Neuronal stem cell (in vitro differentiated cells): Measurements from ENCODE around the gene TRIB2.

Experiments
- DNase-seq: peaks from one replicate; pipeline ENCODE4 v3.0.0-alpha.2; 2013; ENCODE audit warnings: low spot score
- H2AFZ ChIP-seq: one replicate; pipeline ENCODE4 v1.6.1; 2013; ENCODE audit warnings: mild to moderate bottlenecking, low read length, inconsistent platforms
- H2AK5ac ChIP-seq: 2 replicates; pipeline ENCODE4 v1.6.1; 2013; ENCODE audit warnings: low read depth, mild to moderate bottlenecking, inconsistent platforms, low read length, moderate library complexity, mixed read lengths
- H2BK120ac ChIP-seq: 2 replicates; pipeline ENCODE4 v1.6.1; 2013; ENCODE audit warnings: low read depth, mild to moderate bottlenecking, inconsistent platforms, low read length, moderate library complexity, mixed read lengths
- H2BK12ac ChIP-seq: one replicate; pipeline ENCODE4 v1.6.1; 2013; ENCODE audit warnings: low read length, inconsistent platforms
- H2BK15ac ChIP-seq: 2 replicates; pipeline ENCODE4 v1.6.1; 2013; ENCODE audit warnings: mild to moderate bottlenecking, low read length, inconsistent platforms, mixed read lengths
- H2BK5ac ChIP-seq: one replicate; pipeline ENCODE4 v1.6.1; 2013; ENCODE audit warnings: inconsistent platforms, mild to moderate bottlenecking, low read length, moderate library complexity
- H3K14ac ChIP-seq: one replicate; pipeline ENCODE4 v1.6.1; 2013; ENCODE audit warnings: low read length, inconsistent platforms
- H3K18ac ChIP-seq: 2 replicates; pipeline ENCODE4 v1.6.1; 2013; ENCODE audit warnings: low read length, inconsistent platforms
- H3K23ac ChIP-seq: 2 replicates; pipeline ENCODE4 v1.6.1; 2013; ENCODE audit warnings: low read depth, mild to moderate bottlenecking, mixed read lengths, low read length, inconsistent platforms; ENCODE audit not compliant: poor library complexity
- H3K27ac ChIP-seq: replicated peaks from 3 replicates; pipeline ENCODE4 v1.5.1; 2013; ENCODE audit warnings: low read length, inconsistent platforms
- H3K27me3 ChIP-seq, 3 experiments: 2 replicates each; pipeline ENCODE4 v1.6.1; 2013; ENCODE audit warnings: low read length in 3 of 3, mild to moderate bottlenecking in 2 of 3, inconsistent platforms in 1 of 3, low read depth in 1 of 3, mixed read lengths in 1 of 3, moderate library complexity in 1 of 3; ENCODE audit not compliant: control insufficient read depth in 3 of 3, insufficient read depth in 3 of 3
- H3K36me3 ChIP-seq, 2 donors: replicated peaks in 1 of 2; 2 replicates each; pipeline ENCODE4 v1.6.1; 2013; ENCODE audit warnings: low read length in 2 of 2; ENCODE audit not compliant: control insufficient read depth in 2 of 2, insufficient read depth in 2 of 2
- H3K4ac ChIP-seq: 2 replicates; pipeline ENCODE4 v1.6.1; 2013; ENCODE audit warnings: inconsistent platforms, mild to moderate bottlenecking, low read length, moderate library complexity
- H3K4me1 ChIP-seq, 2 donors: 1 replicate in 1 of 2; 2 replicates in 1 of 2; pipeline ENCODE4 v1.6.1; 2013; ENCODE audit warnings: low read length in 2 of 2, low read depth in 1 of 2; ENCODE audit not compliant: control insufficient read depth in 2 of 2, insufficient read depth in 1 of 2
- H3K4me2 ChIP-seq: one replicate; pipeline ENCODE4 v1.6.1; 2013; ENCODE audit warnings: mild to moderate bottlenecking, low read length, inconsistent platforms; ENCODE audit not compliant: insufficient read depth, poor library complexity, severe bottlenecking
- H3K4me3 ChIP-seq, 2 donors: 2 replicates each; pipeline ENCODE4 v1.5.1; 2013; ENCODE audit warnings: low read length in 2 of 2, mild to moderate bottlenecking in 2 of 2, inconsistent platforms in 1 of 2, moderate library complexity in 1 of 2
- H3K79me1 ChIP-seq: one replicate; pipeline ENCODE4 v1.6.1; 2013; ENCODE audit warnings: low read depth, mild to moderate bottlenecking, inconsistent platforms, low read length, moderate library complexity
- H3K9ac ChIP-seq: one replicate; pipeline ENCODE4 v1.6.1; 2013; ENCODE audit warnings: mild to moderate bottlenecking, low read depth, low read length, inconsistent platforms; ENCODE audit not compliant: poor library complexity
- H3K9me3 ChIP-seq, 2 donors: replicated peaks in 1 of 2; 2 replicates each; pipeline versions ENCODE3 to v1.6.1; 2013; ENCODE audit warnings: low read length in 2 of 2, mild to moderate bottlenecking in 2 of 2, inconsistent platforms in 1 of 2, low read depth in 1 of 2, mixed read lengths in 1 of 2, moderate library complexity in 1 of 2; ENCODE audit not compliant: control insufficient read depth in 2 of 2, insufficient read depth in 1 of 2
- H4K8ac ChIP-seq: one replicate; pipeline ENCODE4 v1.6.1; 2013; ENCODE audit warnings: low read depth, mild to moderate bottlenecking, inconsistent platforms, low read length, moderate library complexity
- H4K91ac ChIP-seq: one replicate; pipeline ENCODE4 v1.6.1; 2013; ENCODE audit warnings: low read length, low read depth, mild to moderate bottlenecking, inconsistent platforms; ENCODE audit not compliant: poor library complexity
- WGBS, 2 donors: extraction: QIAGEN DNeasy Blood & Tissue Kit; methylation state at CpG; one replicate each; pipeline ENCODE4 v1.1.7; 2013; ENCODE audit warnings: missing lambda C conversion rate in 2 of 2, mixed read lengths in 1 of 2; ENCODE audit not compliant: insufficient read length in 2 of 2, insufficient replicate concordance in 1 of 2; ENCODE audit errors: extremely low coverage in 2 of 2; 5-methylcytosine and 5-hydroxymethylcytosine counted together

The TRIB2 gene

GRCh38 chr2:12719400-12720277, 2.9 kb downstream of the TRIB2 start:
- Histone ChIP-seq H2BK12ac (no peak overlapping the region), H3K14ac (no peak overlapping the region), H3K23ac (no peak overlapping the region), H4K8ac (no peak overlapping the region), H3K27ac (peak overlapping the region; percentile 74), H3K18ac (no peak overlapping the region), H4K91ac (no peak overlapping the region), H2BK5ac (no peak overlapping the region), H2BK120ac (no peak overlapping the region), H2BK15ac (no peak overlapping the region), H3K36me3 (peaks cover 15 to 42% of the 10 kb centered on the region in 2 donors), H2AK5ac (no peak overlapping the region), H3K4ac (no peak overlapping the region), H3K9me3 (peaks cover 0 to 7% of the 10 kb centered on the region in 2 donors), H3K79me1 (peaks cover 2% of the 10 kb centered on the region), H3K4me3 (peak overlapping the region; percentile 76 to 86), H3K9ac (no peak overlapping the region), H3K27me3 (no peaks in the 10 kb centered on the region), H3K4me2 (peak overlapping the region; percentile 55), H2AFZ (peak overlapping the region; percentile 83), H3K4me1 (peaks cover 15 to 28% of the 10 kb centered on the region in 2 donors)
- WGBS, 2 donors, result no CpG with 5 or more reads among the region's 9 CpGs
- DNase-seq, result no peak

GRCh38 chr2:12720278-12720620, 3.5 kb downstream of the TRIB2 start:
- Histone ChIP-seq H4K8ac (no peak overlapping the region), H3K4me3 (peak overlapping the region; percentile 76 to 86), H3K9me3 (peaks cover 0 to 8% of the 10 kb centered on the region in 2 donors), H2BK12ac (no peak overlapping the region), H3K79me1 (peaks cover 4% of the 10 kb centered on the region), H2BK5ac (no peak overlapping the region), H3K14ac (no peak overlapping the region), H3K4ac (no peak overlapping the region), H3K36me3 (peaks cover 20 to 48% of the 10 kb centered on the region in 2 donors), H3K27me3 (no peaks in the 10 kb centered on the region), H3K4me2 (peak overlapping the region; percentile 55), H3K27ac (no peak overlapping the region), H2BK120ac (no peak overlapping the region), H2AFZ (no peak overlapping the region), H2BK15ac (no peak overlapping the region), H3K4me1 (peaks cover 15 to 22% of the 10 kb centered on the region in 2 donors), H3K23ac (no peak overlapping the region), H3K18ac (no peak overlapping the region), H3K9ac (no peak overlapping the region), H2AK5ac (no peak overlapping the region), H4K91ac (no peak overlapping the region)
- DNase-seq, result no peak
- no CpG with 5 or more reads among the region's 1 CpG for WGBS, 2 donors

GRCh38 chr2:12720754-12721378, 4.1 kb downstream of the TRIB2 start:
- H3K18ac ChIP-seq, result no peak overlapping the region
- H3K4me1 ChIP-seq, result peaks cover 15 to 18% of the 10 kb centered on the region in 2 donors
- peak overlapping the region in 1 of 2 donors; percentile 76 for H3K4me3 ChIP-seq
- H3K9ac ChIP-seq, result no peak overlapping the region
- no peaks in the 10 kb centered on the region for H3K27me3 ChIP-seq
- no peak overlapping the region for H3K4ac ChIP-seq
- H4K91ac ChIP-seq, result no peak overlapping the region
- no peak overlapping the region for H3K27ac ChIP-seq
- no peak for DNase-seq
- H2BK15ac ChIP-seq, result no peak overlapping the region
- no peak overlapping the region for H4K8ac ChIP-seq
- H3K14ac ChIP-seq, result no peak overlapping the region
- H3K79me1 ChIP-seq, result peaks cover 6% of the 10 kb centered on the region
- no peak overlapping the region for H2BK5ac ChIP-seq
- no peak overlapping the region for H2BK120ac ChIP-seq
- no peak overlapping the region for H2AK5ac ChIP-seq
- no peak overlapping the region for H2AFZ ChIP-seq
- H2BK12ac ChIP-seq, result no peak overlapping the region
- peaks cover 25 to 54% of the 10 kb centered on the region in 2 donors for H3K36me3 ChIP-seq
- no CpG with 5 or more reads among the region's 2 CpGs for WGBS, 2 donors
- H3K23ac ChIP-seq, result no peak overlapping the region
- H3K4me2 ChIP-seq, result peak overlapping the region; percentile 49
- peaks cover 0 to 8% of the 10 kb centered on the region in 2 donors for H3K9me3 ChIP-seq
